Measurements from ENCODE around the gene VTA1.
A peak's percentile ranks its signal among the peaks of the same experiment; 100 is the strongest.

VTA1 gene

DNA sequence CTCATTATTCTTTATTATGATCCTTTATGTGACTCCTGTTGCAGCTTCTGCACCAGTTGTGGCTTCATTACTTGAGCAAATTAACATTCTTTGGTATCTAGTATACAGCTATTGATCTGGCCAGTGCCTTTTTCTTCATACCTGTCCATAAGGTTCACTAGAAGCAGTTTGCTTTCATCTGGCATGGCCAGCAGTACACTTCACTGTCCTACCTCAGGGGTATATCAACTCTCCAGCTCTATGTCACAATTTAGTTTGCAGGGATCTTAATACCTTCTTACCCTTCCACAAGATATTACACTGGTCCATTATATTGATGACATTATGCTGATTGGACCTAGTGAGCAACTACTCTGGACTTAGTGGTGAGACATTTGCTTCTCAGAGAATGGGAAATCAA lies 46.6 kb downstream of the VTA1 start:
- TF ChIP-seq, protein P1, sequence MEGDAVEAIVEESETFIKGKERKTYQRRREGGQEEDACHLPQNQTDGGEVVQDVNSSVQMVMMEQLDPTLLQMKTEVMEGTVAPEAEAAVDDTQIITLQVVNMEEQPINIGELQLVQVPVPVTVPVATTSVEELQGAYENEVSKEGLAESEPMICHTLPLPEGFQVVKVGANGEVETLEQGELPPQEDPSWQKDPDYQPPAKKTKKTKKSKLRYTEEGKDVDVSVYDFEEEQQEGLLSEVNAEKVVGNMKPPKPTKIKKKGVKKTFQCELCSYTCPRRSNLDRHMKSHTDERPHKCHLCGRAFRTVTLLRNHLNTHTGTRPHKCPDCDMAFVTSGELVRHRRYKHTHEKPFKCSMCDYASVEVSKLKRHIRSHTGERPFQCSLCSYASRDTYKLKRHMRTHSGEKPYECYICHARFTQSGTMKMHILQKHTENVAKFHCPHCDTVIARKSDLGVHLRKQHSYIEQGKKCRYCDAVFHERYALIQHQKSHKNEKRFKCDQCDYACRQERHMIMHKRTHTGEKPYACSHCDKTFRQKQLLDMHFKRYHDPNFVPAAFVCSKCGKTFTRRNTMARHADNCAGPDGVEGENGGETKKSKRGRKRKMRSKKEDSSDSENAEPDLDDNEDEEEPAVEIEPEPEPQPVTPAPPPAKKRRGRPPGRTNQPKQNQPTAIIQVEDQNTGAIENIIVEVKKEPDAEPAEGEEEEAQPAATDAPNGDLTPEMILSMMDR (conservative IDR thresholded peaks at IDR 0.05; ENCODE audit: low read depth, low read length): no peak
- Histone ChIP-seq H3K27me3 (ENCODE audit: insufficient read depth, low read depth) (no peaks in the 10 kb centered on the region), H2AFZ (ENCODE audit: low read depth) (no peak overlapping the region), H3K79me2 (ENCODE audit: insufficient read depth, low read depth) (no peaks in the 10 kb centered on the region), H3K27ac (no peak overlapping the region), H3K4me3 (IDR thresholded peaks at IDR 0.05; ENCODE audit: insufficient read depth, low read depth, low read length) (no peak overlapping the region), H3K4me1 (ENCODE audit: low read depth, poor library complexity, severe bottlenecking) (no peaks in the 10 kb centered on the region), H3K9ac (no peak overlapping the region), H4K20me1 (ENCODE audit: insufficient read depth) (no peaks in the 10 kb centered on the region), H3K4me2 (no peak overlapping the region), H3K36me3 (ENCODE audit: insufficient read depth) (0 out of 2 replicates have a peak, but pooled peaks cover 4% of the 10 kb centered on the region)

DNA sequence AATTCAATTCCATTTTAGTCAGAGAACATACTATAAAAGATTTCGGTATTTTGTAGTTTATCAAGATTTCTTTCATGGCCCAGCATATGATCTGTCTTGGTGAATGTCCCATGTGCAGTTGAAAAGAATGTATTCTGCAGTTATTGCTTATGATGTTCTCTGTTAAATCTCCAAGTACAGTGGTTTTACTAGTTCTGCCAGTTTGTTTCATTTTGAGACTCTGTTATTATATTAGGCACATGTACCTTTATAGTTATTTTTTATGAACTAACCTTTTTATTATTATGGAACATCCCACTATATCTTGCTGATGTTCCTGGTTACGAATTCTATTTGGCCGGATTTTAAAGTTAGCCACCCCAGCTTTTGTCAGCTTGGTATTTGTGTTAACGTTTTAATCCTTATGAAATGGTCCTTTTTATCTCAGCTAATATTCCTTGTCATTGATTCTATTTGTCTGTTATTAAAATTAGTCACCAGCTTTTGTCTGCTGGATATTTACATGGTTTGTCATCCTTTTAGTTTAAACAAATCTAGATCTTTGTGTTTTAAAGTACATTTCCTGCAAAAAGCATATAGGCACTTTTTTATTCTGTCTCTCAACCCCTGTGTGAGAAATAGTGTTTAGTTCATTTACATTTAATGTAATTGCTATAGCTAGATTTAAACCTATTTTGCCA lies 48.9 kb downstream of the VTA1 start:
- Histone ChIP-seq H3K9ac (no peak overlapping the region), H3K27ac (no peak overlapping the region), H3K27me3 (ENCODE audit: insufficient read depth, low read depth) (no peaks in the 10 kb centered on the region), H3K36me3 (ENCODE audit: insufficient read depth) (peaks cover 7% of the 10 kb centered on the region; the same call in 1 of the 2 replicates), H3K79me2 (ENCODE audit: insufficient read depth, low read depth) (no peaks in the 10 kb centered on the region), H3K4me2 (no peak overlapping the region), H2AFZ (ENCODE audit: low read depth) (no peak overlapping the region), H4K20me1 (ENCODE audit: insufficient read depth) (no peaks in the 10 kb centered on the region), H3K4me1 (ENCODE audit: low read depth, poor library complexity, severe bottlenecking) (no peaks in the 10 kb centered on the region), H3K4me3 (IDR thresholded peaks at IDR 0.05; ENCODE audit: insufficient read depth, low read depth, low read length) (no peak overlapping the region)
- TF ChIP-seq, protein P1 (conservative IDR thresholded peaks at IDR 0.05; ENCODE audit: low read depth, low read length): no peak

DNA sequence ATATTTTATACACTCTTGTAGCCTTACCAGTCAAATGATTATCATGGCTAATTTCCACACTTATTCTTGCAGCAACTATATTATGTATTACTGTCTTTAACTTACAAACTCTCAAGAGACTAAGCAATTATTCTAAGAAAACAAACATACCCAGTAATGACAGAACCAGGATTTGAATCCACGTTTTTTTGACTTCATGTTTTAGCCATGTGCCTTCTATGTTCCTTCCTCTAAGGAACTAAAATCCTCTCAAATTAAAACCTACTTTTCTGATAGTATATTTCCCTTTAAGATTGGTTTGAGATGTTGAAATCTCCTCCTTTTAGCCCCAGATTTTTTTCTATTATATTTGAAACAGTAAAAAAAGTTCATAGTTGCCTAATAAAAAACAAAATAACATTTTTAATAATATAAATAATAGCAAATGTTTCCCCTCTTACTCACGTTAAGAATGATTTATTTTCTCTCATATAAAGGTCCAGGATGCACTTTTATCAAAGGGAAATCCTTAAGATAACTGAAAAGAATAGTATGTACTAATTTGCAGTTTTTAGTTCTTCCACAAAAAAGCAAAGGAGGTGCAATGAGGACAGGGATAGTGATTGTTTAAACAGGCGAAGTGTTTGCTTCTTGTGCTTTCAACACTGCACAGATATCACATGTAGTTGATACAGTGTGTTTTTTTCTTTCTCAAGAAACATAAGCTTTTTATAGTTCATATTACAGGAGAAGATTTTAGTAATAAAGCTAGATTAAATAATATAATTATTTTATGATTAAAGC lies 54.0 kb downstream of the VTA1 start:
- Histone ChIP-seq H3K79me2 (ENCODE audit: insufficient read depth, low read depth) (no peaks in the 10 kb centered on the region), H3K9ac (no peak overlapping the region), H4K20me1 (ENCODE audit: insufficient read depth) (no peaks in the 10 kb centered on the region), H3K4me2 (no peak overlapping the region), H3K4me1 (ENCODE audit: low read depth, poor library complexity, severe bottlenecking) (no peaks in the 10 kb centered on the region), H2AFZ (ENCODE audit: low read depth) (no peak overlapping the region), H3K27me3 (ENCODE audit: insufficient read depth, low read depth) (no peaks in the 10 kb centered on the region), H3K36me3 (ENCODE audit: insufficient read depth) (peaks cover 8% of the 10 kb centered on the region), H3K4me3 (IDR thresholded peaks at IDR 0.05; ENCODE audit: insufficient read depth, low read depth, low read length) (no peak overlapping the region), H3K27ac (no peak overlapping the region)
- TF ChIP-seq, protein P1 (conservative IDR thresholded peaks at IDR 0.05; ENCODE audit: low read depth, low read length): no peak

DNA sequence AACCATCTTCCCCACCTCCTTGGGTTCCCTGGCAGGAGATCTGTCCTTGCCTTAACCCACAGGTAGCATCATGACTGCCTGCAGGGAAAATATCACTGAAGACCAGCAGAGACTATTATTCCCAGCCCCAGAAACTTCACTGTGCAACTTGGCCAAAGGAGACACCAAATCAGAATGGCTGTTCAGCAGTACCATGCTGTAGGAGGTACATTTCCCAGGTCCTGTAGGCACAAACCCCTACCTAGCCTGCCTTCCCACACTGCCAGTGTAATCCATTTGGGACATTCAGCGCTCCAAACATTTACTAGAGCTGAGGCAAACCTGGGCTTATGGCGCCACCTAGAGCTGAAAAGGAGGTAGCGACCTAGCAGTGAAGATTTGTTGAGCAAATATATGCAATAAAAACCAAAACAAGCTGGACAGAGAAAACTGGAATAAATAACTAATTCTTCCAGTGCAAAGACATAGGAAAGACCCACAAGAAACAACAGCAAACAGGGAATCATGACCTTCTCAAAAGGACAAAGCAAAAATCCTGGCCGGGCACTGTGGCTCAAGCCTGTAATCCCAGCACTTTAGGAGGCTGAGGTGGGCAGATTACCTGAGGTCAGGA lies 60.3 kb downstream of the VTA1 start:
- H3K27ac ChIP-seq: no peak overlapping the region
- H3K27me3 ChIP-seq (ENCODE audit: insufficient read depth, low read depth): no peaks in the 10 kb centered on the region
- H3K79me2 ChIP-seq (ENCODE audit: insufficient read depth, low read depth): no peaks in the 10 kb centered on the region
- H3K4me1 ChIP-seq (ENCODE audit: low read depth, poor library complexity, severe bottlenecking): no peaks in the 10 kb centered on the region
- TF ChIP-seq, protein P1 (conservative IDR thresholded peaks at IDR 0.05; ENCODE audit: low read depth, low read length): peak; percentile 79
- H3K4me3 ChIP-seq (IDR thresholded peaks at IDR 0.05; ENCODE audit: insufficient read depth, low read depth, low read length): no peak overlapping the region
- H3K9ac ChIP-seq: no peak overlapping the region
- H2AFZ ChIP-seq (ENCODE audit: low read depth): no peak overlapping the region
- H4K20me1 ChIP-seq (ENCODE audit: insufficient read depth): no peaks in the 10 kb centered on the region
- H3K36me3 ChIP-seq (ENCODE audit: insufficient read depth): peaks cover 6% of the 10 kb centered on the region; the same call in 1 of the 2 replicates
- no peak overlapping the region for H3K4me2 ChIP-seq
